ENCODE data around the gene ANKRD63.

Gene ANKRD63

DNA sequence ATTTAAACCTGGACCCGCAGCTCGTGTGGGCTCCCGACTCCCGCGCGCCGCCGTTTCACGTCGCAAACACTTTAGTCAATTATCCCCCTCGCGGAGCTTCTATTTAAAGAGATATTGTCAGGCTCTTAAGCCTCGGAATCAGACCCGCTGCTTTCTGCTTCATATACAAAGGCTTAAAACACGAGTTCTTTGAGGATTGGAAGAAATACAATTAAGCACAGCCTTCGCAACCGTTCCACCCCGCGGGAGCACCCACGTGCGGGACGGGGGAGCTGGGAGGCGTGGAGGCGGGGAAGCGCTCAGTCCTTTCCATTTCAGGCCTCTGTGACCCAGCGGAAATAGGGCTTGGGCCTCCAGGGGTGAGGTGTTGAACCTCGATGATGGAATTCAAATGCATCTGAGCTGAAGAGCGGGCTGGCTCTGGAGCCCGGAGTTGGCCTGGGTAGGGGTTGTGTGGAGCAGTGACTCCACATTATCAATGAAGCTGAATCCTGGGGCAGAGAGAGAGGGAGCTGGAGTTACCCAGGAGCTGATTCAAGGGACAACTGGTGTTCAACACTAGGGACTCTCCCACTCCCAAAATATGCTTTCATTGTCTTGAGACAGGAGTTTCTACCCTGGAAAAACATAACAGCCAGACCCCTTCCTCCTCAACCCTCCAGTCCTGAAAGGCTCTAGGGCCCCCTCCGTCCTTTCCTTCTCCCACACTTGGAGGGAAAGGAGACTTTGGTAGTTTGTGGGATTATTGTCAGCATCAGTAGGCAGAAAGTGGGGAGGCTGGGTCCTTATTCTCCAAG is 2.4 kb downstream of the ANKRD63 start:
- H3K4me3 ChIP-seq, result peak overlapping the region; percentile 8
- TF ChIP-seq, protein P1, sequence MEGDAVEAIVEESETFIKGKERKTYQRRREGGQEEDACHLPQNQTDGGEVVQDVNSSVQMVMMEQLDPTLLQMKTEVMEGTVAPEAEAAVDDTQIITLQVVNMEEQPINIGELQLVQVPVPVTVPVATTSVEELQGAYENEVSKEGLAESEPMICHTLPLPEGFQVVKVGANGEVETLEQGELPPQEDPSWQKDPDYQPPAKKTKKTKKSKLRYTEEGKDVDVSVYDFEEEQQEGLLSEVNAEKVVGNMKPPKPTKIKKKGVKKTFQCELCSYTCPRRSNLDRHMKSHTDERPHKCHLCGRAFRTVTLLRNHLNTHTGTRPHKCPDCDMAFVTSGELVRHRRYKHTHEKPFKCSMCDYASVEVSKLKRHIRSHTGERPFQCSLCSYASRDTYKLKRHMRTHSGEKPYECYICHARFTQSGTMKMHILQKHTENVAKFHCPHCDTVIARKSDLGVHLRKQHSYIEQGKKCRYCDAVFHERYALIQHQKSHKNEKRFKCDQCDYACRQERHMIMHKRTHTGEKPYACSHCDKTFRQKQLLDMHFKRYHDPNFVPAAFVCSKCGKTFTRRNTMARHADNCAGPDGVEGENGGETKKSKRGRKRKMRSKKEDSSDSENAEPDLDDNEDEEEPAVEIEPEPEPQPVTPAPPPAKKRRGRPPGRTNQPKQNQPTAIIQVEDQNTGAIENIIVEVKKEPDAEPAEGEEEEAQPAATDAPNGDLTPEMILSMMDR (IDR thresholded peaks at IDR 0.05), result no peak
- no peak overlapping the region for H3K27ac ChIP-seq
- no peak for DNase-seq (ENCODE audit: low spot score)

DNA sequence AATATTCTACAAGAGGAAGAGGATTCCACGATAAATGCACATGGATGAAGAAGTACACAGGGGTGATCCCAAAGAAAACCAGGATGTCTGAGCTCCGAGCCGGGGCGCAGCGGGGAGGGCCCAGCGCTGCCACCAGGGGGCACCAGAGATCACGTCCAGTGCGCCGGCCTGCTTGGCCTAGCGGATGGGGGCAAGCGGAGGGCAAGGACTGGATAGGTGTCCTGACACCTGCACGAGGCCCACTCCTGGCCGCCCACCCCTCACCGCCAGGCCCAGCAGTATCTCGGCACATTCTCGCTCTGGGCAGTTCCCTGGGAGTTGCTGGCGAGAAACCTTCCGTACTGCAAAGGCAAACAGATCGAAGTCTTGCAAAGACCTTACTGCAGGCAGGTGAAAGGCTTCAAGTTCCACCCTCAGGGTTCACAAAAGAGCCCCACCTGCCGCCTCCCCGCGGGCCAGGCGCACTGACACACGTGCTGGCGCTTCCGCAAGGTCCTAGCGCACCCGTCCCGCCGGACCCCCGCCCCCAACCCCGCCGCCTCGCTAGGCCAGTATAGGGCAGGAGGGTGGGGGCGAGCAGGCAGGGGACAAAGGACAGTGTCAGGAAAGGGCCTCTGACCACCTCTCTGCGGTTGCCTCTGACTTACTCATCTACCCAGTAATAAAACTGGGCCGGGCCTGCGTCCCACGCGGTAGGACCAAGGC is 3.3 kb downstream of the ANKRD63 start:
- TF ChIP-seq, protein P1 (IDR thresholded peaks at IDR 0.05), result peak; percentile 97
- H3K4me3 ChIP-seq, result peak overlapping the region; percentile 8

DNA sequence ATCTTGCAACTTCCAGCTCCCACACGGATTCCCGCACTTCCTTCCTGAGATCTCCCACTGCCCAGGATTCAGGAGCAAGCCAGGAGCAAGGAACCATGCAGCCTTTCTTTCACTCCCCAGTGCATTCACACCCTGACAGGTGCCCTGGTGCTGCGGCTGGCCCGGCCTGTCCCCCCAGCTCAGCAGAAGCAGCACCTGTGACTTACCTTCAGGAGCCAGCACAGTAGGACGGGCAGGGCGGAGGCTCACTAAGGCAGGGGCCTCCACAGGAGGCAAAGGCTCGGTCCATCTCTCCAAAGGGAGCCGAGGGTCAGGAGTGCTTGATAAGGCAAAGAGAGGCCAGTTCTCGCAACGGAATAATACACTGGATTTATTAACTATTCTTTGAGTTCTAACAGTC is 4.8 kb downstream of the ANKRD63 start:
- H3K4me3 ChIP-seq, result no peak overlapping the region
- DNase-seq (ENCODE audit: low spot score), result no peak
- no peak overlapping the region for H3K27ac ChIP-seq
- TF ChIP-seq, protein P1 (IDR thresholded peaks at IDR 0.05), result no peak

More for the DNA sequence above, 3.3 kb downstream of the ANKRD63 start:
- no peak overlapping the region for H3K27ac ChIP-seq
- DNase-seq (ENCODE audit: low spot score), result no peak

DNA sequence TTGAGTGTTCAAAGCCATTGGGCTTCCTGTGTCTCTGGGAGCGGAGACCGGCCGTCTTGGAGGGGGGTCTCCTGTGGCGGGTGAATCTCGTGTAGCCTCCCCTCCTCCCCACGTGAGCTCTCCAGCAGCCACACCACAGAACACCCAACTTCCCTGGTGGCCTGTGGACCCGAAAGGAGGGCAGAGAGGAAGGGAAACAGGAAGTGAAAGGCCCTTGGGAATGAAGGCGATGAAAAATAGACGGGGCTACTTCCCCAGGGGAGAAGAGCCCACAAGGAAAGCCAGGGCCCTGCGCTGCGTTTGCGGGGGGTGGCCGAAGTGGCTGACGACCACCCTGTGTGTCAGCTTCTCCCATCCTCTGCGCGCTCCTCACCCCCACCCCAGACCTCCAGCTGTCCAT is 5.4 kb downstream of the ANKRD63 start:
- no peak for DNase-seq (ENCODE audit: low spot score)
- TF ChIP-seq, protein P1 (IDR thresholded peaks at IDR 0.05), result no peak
- Histone ChIP-seq H3K27ac (no peak overlapping the region), H3K4me3 (no peak overlapping the region)

DNA sequence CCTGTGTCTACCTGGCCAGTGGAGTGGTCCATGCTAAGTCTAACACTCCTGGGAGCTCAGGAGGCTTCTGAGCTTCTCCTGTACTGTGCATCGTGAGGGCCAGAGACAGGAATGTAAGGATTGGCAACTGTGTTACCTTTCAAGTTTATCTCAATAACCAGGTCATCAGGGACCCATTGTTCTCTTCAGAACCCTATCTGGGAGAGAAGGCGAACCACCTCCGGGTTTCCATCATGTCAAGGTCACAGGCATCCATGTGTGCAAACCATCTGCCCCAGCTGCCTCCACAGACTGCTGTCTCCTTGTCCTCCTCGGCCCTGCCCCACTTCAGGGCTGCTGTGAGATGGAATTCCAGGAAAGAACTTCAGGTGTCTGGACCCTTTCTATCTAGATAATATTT is 5.9 kb downstream of the ANKRD63 start:
- TF ChIP-seq, protein P1 (IDR thresholded peaks at IDR 0.05), result no peak
- DNase-seq (ENCODE audit: low spot score), result no peak
- Histone ChIP-seq H3K27ac (no peak overlapping the region), H3K4me3 (no peak overlapping the region)

DNA sequence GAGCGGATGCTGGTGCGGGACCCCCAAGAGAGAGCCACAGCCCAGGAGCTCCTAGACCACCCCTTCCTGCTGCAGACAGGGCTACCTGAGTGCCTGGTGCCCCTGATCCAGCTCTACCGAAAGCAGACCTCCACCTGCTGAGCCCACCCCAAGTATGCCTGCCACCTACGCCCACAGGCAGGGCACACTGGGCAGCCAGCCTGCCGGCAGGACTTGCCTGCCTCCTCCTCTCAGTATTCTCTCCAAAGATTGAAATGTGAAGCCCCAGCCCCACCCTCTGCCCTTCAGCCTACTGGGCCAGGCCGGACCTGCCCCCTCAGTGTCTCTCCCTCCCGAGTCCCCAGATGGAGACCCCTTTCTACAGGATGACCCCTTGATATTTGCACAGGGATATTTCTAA is 6.9 kb downstream of the ANKRD63 start:
- Histone ChIP-seq H3K27ac (no peak overlapping the region), H3K4me3 (no peak overlapping the region)
- TF ChIP-seq, protein P1 (IDR thresholded peaks at IDR 0.05), result no peak
- DNase-seq (ENCODE audit: low spot score), result no peak

DNA sequence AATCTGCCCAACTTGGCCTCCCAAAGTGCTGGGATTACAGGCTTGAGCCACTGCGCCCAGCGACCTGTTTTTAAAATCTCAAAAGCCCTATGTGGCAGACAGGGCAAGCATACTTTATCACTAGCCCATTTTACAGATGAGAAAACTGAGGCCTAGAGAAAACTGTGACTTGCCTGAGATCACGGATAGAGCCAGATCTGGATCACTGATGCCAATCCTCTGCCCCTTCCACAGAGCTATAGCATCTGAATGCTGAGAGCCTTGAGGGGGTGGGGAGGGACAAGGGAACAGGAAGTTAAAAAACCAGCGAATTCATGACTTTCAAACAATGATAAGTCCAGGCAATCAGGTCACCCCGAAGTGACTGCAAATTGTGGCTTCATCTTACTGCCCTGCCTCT is 7.3 kb downstream of the ANKRD63 start:
- TF ChIP-seq, protein P1 (IDR thresholded peaks at IDR 0.05), result no peak
- Histone ChIP-seq H3K4me3 (no peak overlapping the region), H3K27ac (no peak overlapping the region)
- no peak for DNase-seq (ENCODE audit: low spot score)

All from coronary artery (tissue), 2 donors.